ENCODE measurements around the gene AMBP. TPM values are rescaled to one million over a fixed set of nuclear protein-coding genes. Genes with fewer than 3 reads are reported as not detected.

AMBP gene
- total RNA-seq, 1 donor from 2014 or later: not detected

GRCh38 chr9:114015607-114016006 lies 62.5 kb downstream of the AMBP start:
- DNase-seq (ENCODE audit: low read depth): no peak
- H3K27me3 ChIP-seq (ENCODE audit: control insufficient read depth, insufficient read depth, low read length): no peaks in the 10 kb centered on the region
- H3K36me3 ChIP-seq (ENCODE audit: control insufficient read depth, insufficient read depth, low read length): peaks cover 3% of the 10 kb centered on the region
- no peak overlapping the region for H3K4me3 ChIP-seq (ENCODE audit: low read depth, low read length)
- TF ChIP-seq, protein P1, sequence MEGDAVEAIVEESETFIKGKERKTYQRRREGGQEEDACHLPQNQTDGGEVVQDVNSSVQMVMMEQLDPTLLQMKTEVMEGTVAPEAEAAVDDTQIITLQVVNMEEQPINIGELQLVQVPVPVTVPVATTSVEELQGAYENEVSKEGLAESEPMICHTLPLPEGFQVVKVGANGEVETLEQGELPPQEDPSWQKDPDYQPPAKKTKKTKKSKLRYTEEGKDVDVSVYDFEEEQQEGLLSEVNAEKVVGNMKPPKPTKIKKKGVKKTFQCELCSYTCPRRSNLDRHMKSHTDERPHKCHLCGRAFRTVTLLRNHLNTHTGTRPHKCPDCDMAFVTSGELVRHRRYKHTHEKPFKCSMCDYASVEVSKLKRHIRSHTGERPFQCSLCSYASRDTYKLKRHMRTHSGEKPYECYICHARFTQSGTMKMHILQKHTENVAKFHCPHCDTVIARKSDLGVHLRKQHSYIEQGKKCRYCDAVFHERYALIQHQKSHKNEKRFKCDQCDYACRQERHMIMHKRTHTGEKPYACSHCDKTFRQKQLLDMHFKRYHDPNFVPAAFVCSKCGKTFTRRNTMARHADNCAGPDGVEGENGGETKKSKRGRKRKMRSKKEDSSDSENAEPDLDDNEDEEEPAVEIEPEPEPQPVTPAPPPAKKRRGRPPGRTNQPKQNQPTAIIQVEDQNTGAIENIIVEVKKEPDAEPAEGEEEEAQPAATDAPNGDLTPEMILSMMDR (IDR thresholded peaks at IDR 0.05; ENCODE audit: insufficient read depth, low read length, poor library complexity, severe bottlenecking): no peak

DNA sequence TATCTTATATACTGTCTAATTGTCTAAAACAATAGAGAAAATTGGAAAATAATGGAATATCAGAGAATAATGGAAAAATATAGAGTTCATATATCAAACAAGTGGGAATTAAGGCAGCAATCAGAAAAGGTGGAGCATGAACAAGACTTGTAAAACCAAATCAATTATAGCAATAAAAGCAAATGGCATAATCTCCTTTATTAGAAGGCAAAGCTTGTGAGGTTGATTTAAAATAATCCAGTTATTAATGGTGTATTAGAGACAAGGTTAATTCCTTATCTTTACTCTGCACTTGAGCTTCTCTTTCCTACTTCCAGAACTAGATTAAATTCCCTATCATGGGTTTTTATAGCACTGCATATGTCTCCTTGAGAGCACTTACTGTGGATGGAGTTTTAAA lies 64.1 kb downstream of the AMBP start:
- no peak overlapping the region for H3K4me3 ChIP-seq (ENCODE audit: low read depth, low read length)
- no peaks in the 10 kb centered on the region for H3K27me3 ChIP-seq (ENCODE audit: control insufficient read depth, insufficient read depth, low read length)
- no peak for DNase-seq (ENCODE audit: low read depth)
- TF ChIP-seq, protein P1 (IDR thresholded peaks at IDR 0.05; ENCODE audit: insufficient read depth, low read length, poor library complexity, severe bottlenecking): no peak
- peaks cover 3% of the 10 kb centered on the region for H3K36me3 ChIP-seq (ENCODE audit: control insufficient read depth, insufficient read depth, low read length)

DNA sequence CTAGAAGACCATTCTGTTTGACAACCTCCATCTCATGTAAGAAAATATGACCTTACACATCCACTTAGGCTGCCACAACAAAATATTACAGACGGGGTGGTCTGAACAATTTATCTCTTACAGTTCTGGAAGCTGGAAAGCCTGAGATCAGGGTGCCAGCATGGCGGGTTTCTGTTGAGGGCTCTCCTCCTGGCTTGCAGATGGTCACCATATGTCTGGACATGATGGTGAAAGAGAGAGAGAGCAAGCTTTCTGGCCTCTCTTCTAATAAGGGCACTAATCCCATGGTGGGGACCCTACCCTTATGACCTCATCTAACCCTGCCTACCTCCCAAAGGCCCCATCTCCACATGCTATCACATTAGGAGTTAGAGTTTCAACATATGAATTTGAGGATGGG lies 66.0 kb downstream of the AMBP start:
- no peak for DNase-seq (ENCODE audit: low read depth)
- Histone ChIP-seq H3K36me3 (ENCODE audit: control insufficient read depth, insufficient read depth, low read length) (no peaks in the 10 kb centered on the region), H3K4me3 (ENCODE audit: low read depth, low read length) (no peak overlapping the region), H3K27me3 (ENCODE audit: control insufficient read depth, insufficient read depth, low read length) (no peaks in the 10 kb centered on the region)
- TF ChIP-seq, protein P1 (IDR thresholded peaks at IDR 0.05; ENCODE audit: insufficient read depth, low read length, poor library complexity, severe bottlenecking): no peak

- TF ChIP-seq, protein P1 (IDR thresholded peaks at IDR 0.05; ENCODE audit: insufficient read depth, low read length, poor library complexity, severe bottlenecking): no peak
- DNase-seq (ENCODE audit: low read depth): no peak
- Histone ChIP-seq H3K36me3 (ENCODE audit: control insufficient read depth, insufficient read depth, low read length) (no peaks in the 10 kb centered on the region), H3K4me3 (ENCODE audit: low read depth, low read length) (no peak overlapping the region), H3K27me3 (ENCODE audit: control insufficient read depth, insufficient read depth, low read length) (no peaks in the 10 kb centered on the region)
Observed at GRCh38 chr9:114011313-114011712, 66.8 kb downstream of the AMBP start.

Other genes with a start within 250 kb of the AMBP start
- gene ZNF618, start 202.0 kb downstream of the AMBP start, total RNA-seq: 12.1 and 13.6 TPM in 2 replicates
- gene KIF12, start 21.0 kb upstream of the AMBP start, total RNA-seq: 13.8 and 15.8 TPM in 2 replicates
- 8.2 and 8.4 TPM in 2 replicates for gene COL27A1, start 77.2 kb upstream of the AMBP start, total RNA-seq
- not detected in 2 replicates for gene ORM1, start 244.8 kb upstream of the AMBP start, total RNA-seq